Fibroblast of the aortic adventitia (primary cell): Measurements from ENCODE around the gene TMEM94. TPM values are rescaled to one million over a fixed set of nuclear protein-coding genes. Genes with fewer than 3 reads are reported as not detected.

Experiments
- DNase-seq: peaks from one replicate; pipeline ENCODE4 v3.0.0-alpha.2; 2010; ENCODE audit warnings: low read depth
- H3K4me3 ChIP-seq: 2 replicates; pipeline ENCODE4 v1.5.1; 2011; ENCODE audit warnings: low read depth, mild to moderate bottlenecking, control low read depth, low read length, moderate library complexity
- total RNA-seq: library from RNA; depleted of rRNA; stranded (reverse); fragments of >200 nt; gene quantifications from 2 replicates; pipeline ENCODE4 v1.2.3, GENCODE V29; 2012; ENCODE audit warnings: low replicate concordance
- TF ChIP-seq, protein P1 (sequence below): IDR thresholded peaks from 2 replicates; pipeline ENCODE4 v1.5.1; 2011; ENCODE audit warnings: mild to moderate bottlenecking, low read length, control low read depth, inconsistent platforms; ENCODE audit not compliant: insufficient read depth

The TMEM94 gene
- total RNA-seq, 1 donor, result 29.7 TPM

DNA sequence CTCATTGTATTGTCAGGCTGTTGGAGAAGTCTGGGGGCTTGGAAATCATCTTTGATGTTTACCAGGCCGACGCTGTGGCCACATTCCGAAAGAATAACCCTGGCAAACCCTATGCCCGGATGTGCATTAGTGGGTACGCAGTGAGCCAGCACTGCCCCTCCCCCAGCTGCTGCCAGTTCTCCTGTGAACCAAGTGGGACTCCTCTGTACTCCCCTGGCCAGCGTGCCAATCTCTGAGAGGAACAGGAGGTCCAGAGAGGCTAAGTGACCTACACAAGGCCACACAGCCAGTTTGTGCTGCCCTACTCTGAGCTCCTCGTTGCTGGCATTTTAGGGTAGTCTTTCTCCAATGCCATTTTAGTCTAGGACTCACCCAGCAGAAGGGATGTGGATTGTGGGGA, 67.2 kb downstream of the TMEM94 start:
- TF ChIP-seq, protein P1, sequence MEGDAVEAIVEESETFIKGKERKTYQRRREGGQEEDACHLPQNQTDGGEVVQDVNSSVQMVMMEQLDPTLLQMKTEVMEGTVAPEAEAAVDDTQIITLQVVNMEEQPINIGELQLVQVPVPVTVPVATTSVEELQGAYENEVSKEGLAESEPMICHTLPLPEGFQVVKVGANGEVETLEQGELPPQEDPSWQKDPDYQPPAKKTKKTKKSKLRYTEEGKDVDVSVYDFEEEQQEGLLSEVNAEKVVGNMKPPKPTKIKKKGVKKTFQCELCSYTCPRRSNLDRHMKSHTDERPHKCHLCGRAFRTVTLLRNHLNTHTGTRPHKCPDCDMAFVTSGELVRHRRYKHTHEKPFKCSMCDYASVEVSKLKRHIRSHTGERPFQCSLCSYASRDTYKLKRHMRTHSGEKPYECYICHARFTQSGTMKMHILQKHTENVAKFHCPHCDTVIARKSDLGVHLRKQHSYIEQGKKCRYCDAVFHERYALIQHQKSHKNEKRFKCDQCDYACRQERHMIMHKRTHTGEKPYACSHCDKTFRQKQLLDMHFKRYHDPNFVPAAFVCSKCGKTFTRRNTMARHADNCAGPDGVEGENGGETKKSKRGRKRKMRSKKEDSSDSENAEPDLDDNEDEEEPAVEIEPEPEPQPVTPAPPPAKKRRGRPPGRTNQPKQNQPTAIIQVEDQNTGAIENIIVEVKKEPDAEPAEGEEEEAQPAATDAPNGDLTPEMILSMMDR, result no peak
- no peak overlapping the region for H3K4me3 ChIP-seq
- no peak for DNase-seq

DNA sequence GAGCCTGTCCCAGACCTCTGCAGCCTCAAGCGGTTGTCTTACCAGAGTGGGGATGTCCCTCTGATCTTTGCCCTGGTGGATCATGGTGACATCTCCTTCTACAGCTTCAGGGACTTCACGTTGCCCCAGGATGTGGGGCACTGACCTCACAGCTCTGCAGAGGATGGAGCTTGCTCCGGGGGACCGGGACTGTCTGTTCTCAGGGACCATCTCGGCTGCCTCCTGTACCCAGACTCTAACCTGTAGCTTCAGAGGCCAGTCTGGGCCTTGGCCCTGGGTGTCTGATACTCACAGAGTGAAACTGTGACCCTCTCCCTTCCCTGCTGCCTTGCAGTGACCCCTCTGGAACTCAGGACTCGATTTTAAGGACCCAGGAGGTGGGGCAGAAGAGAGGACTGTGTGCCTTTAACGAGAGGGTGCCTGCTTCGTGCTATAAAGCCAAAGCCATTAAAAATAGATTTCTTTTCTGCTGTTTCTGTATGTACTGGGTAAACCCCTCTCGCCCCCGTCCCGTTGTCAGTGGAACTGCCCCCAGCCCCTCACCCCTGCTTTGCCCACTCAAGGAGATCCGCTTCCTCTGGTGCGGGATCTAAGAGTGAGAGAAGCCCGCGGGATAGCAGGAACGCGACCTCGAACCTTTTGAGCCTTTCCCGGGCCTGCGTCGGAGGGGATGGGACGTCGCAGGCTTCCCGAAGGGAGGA, 68.0 kb downstream of the TMEM94 start:
- TF ChIP-seq, protein P1, result no peak

DNA sequence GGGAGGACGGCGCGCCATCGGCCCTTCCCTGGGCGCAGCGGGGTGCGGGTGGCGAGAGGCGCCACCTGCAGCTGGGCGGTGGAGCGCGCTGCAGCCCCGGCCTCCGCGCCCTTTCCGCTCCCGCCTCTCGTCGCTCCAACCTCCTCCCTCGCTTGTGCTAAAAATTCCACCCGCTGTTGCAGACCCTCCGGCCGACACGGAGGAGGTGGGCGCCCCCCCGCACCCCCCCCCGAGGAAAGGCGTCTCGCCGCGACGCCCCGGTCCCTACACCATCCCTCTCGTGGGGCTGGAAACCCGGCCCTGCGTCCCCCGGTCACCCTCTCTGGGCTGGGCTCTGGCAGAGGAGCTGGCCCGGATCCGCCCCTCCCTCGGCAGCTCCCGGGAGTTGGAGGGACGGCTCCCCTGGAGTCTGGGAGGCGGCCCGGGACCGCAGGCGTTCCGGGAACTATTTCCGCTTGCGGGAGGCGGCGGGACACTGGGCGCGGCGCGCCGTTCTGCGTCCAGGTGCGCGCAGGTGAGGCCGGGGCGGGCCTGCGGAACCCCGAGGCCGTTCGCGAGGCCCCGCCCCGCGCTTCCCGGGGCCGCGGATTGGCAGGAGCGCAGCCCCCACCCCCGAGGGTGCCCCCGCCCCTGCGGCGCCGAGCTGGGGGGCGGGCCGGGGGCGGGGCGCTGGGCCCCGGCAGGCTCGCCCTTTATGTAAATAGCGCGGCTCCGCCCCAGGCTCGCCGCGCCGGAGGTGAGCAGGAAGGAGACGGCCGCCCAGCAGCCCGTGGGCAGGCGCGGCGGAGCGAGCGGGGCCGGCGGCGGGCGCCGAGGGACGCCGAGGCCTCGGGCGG, 68.8 kb downstream of the TMEM94 start, which contains the start of gene LLGL2:
TSS of gene LLGL2 (plus strand) at position 728 of the 836 bp plus-strand sequence. CDS start 17,730 bp downstream, outside the sequence.
- H3K4me3 ChIP-seq, result peak within 1 kb of the TSS; percentile 46
- no peak for DNase-seq
- TF ChIP-seq, protein P1, result no peak

More for the DNA sequence above, 68.0 kb downstream of the TMEM94 start:
- DNase-seq, result no peak
- H3K4me3 ChIP-seq, result no peak overlapping the region

DNA sequence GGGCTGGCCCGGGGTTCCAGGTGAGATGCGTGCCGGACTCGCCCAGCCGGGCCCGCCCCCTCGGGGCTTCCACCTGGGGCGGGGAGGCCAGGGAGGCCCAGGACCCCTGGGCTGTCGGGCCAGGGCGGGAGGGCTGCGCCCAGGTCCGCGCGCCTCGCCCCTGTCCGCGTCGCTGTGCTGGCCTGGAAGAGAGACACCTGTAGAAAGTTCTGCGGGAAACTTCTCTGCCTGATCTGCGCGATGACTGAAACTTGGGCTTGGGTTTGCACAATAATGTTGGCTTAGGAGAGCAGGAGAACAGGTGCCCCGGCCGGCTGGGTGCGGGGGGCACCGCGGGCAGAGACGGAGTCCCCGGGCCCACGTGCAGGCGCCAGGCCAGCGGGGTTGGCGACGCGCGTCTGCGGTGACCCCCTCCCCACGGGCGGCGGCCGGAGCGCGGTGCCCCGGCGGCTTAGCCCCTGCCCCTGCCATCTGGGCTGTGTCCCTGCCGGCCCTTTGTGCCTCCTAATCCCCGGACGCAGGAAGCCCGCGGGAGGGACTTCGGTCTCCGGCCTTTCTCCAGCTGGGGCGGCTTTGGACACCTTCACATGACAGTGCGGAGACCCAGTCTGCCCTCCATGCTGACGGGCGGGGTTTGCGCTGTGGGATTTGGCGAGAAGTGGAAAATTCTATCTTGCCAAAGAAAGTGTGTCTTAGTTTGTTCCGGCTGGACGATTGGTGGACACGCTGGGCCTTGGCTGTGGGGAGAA, 69.5 kb downstream of the TMEM94 start:
- no peak for DNase-seq
- H3K4me3 ChIP-seq, result peak overlapping the region; percentile 44
- TF ChIP-seq, protein P1, result no peak

DNA sequence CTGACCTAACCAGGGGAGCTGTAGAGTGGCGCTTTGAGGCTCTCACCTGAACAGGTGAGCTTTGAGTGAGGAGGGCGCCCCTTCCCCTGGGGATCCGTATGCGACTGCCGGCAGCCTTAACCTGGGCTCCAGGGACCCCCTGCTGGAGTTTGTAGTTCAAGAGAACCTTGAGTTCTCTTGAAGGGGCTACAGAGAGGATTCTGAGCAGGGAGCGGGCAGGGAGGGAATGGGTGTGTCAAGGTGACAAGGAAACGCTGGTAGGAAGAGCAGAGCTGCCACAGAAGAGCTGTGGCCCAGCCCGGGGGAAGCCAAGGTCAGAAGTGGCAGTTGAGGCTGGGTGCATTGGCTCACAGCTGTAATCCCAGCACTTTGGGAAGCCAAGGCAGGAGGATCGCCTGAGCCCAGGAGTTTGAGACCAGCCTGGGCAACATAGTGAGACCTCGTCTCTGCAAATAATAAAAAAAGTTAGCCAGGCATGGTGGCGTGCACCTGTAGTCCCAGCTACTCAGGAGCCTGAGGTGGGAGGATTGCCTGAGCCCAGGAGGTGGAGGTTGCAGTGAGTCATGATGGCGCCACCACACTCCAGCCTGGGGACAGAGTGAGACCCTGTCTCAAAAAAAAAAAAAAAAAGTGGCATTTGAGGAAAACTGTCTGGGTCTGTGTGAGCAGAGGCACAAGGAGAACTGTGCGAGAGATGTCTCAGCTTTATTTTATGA, 70.3 kb downstream of the TMEM94 start:
- no peak for DNase-seq
- TF ChIP-seq, protein P1, result no peak
- H3K4me3 ChIP-seq, result no peak overlapping the region
